HEK293 (cell line): ENCODE measurements around the gene DPEP3.
"Not testable (repeated sequence)": the region's sequence is repeated elsewhere in the genome, so short reads cannot be mapped to it uniquely, and the experiment has no call there.

Source experiments
- CTCF ChIP-seq: fragments of 450-650 bp; formaldehyde crosslinking; IDR thresholded peaks from 2 replicates; pipeline ENCODE4 v1.5.1; 2016; ENCODE audit warnings: missing biosample characterization, missing genetic modification characterization
- MZF1 ChIP-seq: fragments of 450-650 bp; formaldehyde crosslinking; IDR thresholded peaks from 2 replicates; pipeline ENCODE4 v1.5.1; 2017; ENCODE audit warnings: missing biosample characterization, missing genetic modification characterization, borderline replicate concordance
- PRDM1 ChIP-seq: fragments of 450-650 bp; formaldehyde crosslinking; IDR thresholded peaks from 2 replicates; pipeline ENCODE4; 2016; ENCODE audit warnings: missing biosample characterization, missing genetic modification characterization

- not testable (repeated sequence) for TF ChIP-seq MZF1, PRDM1, CTCF (tag by site-specific recombination)
Measured at GRCh38 chr16:67994040-67994408, 13.7 kb upstream of the DPEP3 start.
